SIG-M5 treated with dmso at 0.1 percent for 504 hours (cell line): ENCODE data around the gene AXIN1.
A peak's percentile ranks its signal among the peaks of the same experiment; 100 is the strongest.

ENCODE experiments used
- DNase-seq: peaks from one replicate; lab custom pipeline; 2025; ENCODE audit not compliant: unreplicated experiment; lab: John Stamatoyannopoulos, UW

Gene AXIN1

DNA sequence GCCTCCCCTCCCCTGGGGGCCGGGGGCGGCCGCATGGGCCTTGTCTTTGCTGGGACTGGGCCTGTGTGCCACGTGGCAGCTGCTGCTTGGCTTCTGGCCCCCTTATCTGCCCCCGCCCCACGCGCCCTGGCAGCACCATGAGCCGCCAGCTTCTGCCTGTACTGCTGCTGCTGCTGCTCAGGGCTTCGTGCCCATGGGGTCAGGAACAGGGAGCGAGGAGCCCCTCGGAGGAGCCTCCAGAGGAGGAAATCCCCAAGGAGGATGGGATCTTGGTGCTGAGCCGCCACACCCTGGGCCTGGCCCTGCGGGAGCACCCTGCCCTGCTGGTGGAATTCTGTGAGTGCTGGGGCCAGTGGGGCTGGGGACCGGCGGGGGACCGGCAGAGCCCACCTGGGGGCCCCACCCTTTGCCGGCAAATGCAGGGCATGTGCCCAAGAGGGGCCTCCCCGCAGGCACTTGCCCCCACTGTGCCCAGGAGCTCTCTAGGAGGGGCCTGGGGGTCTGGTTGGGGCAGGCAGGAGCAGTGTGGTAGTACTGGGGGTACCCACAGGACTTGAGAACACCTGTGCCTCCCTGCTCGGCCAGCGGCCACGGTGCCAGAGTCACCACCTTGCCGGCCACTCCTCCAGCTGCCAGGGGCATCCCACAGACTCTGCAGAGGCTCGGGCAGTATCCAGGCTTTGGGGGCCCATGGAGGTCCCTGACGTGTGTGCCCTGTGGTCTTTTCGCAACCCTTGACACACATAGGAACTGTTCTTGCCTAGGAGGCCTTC, 69.3 kb downstream of the AXIN1 start, which contains the start of gene PDIA2:
Gene PDIA2, plus strand, starts transcription at position 132 of the 773 bp plus-strand sequence. Its CDS starts 6 bp downstream, at position 138.
- DNase-seq: no peak

DNA sequence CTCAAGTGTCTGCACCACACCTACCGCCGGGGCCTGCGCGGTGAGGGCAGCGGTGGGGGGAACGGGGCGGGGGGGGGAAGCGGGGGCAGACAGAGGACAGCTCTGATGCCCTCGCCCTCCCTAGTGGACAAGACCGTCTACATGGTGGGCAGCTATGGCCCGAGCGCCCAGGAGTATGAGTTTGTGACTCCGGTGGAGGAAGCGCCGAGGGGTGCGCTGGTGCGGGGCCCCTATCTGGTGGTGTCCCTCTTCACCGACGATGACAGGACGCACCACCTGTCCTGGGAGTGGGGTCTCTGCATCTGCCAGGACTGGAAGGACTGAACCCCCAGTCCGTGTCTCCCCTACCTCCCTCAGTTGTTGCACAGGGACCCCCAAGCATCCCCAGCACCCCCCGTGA, 70.0 kb downstream of the AXIN1 start:
- no peak for DNase-seq

DNA sequence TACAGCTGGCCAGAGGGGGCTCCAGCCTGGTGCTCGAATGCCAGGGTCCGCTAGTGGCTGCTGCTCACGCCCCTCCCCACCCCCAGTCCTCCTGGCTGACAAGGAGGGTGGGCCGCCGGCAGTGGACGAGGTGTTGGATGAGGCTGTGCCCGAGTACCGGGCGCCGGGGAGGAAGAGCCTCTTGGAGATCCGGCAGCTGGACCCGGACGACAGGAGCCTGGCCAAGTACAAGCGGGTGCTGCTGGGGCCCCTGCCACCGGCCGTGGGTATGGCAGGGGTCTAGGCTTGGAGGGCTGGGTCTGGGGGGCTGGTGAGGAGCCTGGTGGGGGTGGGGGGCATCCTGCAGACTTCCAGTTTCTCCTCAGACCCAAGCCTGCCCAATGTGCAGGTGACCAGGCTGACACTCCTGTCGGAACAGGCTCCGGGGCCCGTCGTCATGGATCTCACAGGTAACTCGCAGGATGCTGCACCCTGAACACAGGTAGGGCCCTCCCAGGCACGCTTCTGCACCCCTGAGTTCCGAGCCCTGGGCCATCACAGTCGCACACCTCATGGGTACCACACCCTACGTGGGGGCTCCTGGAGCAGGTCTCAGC, 70.8 kb downstream of the AXIN1 start:
- DNase-seq: no peak

DNA sequence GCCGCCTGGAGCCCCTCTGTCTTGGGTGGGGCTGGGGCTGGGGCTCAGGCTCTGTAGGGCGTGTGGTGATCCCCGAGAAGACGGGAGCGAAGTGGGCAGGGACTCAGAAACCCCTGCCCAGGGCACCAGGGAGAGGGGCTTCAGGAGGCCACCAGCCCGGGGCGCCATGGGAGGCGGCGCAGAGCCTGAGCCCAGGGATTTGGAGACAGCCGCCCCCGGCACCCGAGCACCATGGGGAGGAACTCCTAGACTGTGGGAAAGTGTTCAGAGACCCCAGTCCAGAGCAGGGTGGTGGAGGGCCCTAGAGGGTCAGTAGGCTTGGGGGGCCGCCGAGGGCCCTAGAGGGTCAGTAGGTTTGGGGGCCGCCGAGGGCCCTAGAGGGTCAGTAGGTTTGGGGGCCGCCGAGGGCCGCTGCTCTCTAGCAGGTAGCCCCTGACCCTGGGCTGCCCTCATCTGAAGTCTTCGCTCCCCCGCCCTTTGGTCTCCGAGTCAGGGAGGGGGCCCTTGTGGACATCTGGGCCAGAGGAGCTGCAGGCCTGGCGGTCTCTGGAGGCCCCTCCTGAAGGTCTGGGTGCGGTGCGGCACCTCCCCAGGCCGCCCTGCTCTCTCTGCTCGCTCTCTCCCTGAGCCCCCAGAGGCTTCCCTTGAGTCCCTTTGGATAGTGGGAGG, 71.4 kb downstream of the AXIN1 start:
- no peak for DNase-seq

DNA sequence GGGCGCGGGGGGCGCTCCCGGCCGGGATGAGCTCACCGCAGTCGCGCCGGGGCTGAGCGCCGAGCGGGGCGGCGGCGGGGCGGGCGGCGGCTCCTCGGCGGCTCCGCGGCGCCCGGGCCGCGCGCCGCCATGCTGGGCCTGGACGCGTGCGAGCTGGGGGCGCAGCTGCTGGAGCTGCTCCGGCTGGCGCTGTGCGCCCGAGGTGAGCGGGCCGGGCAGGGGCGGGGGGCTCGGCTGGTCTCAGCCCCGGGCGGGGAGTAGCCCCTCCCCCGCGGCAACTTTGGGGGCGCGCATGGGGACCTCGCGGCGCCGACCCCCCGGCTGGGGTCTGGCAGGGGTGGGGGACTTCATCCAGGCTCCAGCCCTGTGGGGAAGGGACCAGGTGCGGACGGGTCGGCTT, 72.0 kb downstream of the AXIN1 start, which contains the start of gene ARHGDIG:
Gene ARHGDIG, plus strand, starts transcription at position 40 of the 400 bp plus-strand sequence. Its CDS starts 90 bp downstream, at position 130.
- no peak for DNase-seq

DNA sequence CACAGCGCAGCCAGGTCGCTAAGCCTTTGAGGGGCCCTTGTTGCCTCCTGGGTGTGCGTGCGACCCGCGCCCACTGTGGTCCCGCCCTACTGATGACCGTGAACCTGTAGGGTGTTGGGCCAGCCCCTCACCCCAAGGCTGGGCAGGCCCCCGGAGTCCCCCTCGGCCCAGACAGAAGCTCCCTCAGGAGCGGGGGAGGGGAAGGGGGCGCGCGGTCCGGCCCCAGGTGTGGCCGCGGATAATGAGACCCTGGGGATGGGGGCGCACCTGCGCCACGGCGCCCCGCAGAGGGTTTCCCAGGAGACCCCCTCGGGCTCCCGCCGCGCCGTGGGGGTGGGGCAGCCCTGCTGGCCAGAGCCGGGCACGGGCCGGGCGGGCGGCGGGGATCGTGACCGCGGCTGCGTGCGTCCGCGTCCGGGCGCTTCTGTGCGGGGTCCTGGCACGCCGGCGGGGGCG, 72.5 kb downstream of the AXIN1 start:
- no peak for DNase-seq

DNA sequence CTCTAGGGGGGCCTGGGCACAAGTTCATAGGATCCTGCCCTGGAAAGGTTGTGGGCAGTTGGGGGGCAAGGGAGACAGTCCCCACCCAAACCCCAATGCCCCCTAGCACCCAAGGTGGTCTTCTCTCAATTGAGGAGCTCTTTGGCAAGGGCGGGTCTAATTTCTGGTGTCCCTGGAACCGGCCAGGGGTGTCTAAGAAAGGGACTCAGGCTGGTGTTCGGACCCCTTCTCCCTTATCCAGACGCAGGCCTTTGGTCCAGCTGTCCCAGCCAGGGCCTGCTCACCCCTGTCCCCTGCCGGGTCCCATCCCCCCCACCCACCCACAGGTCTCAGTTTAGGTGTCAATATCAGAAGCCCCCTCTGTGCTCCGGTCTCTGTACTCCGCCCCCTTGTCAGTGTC, 73.0 kb downstream of the AXIN1 start:
- no peak for DNase-seq

DNA sequence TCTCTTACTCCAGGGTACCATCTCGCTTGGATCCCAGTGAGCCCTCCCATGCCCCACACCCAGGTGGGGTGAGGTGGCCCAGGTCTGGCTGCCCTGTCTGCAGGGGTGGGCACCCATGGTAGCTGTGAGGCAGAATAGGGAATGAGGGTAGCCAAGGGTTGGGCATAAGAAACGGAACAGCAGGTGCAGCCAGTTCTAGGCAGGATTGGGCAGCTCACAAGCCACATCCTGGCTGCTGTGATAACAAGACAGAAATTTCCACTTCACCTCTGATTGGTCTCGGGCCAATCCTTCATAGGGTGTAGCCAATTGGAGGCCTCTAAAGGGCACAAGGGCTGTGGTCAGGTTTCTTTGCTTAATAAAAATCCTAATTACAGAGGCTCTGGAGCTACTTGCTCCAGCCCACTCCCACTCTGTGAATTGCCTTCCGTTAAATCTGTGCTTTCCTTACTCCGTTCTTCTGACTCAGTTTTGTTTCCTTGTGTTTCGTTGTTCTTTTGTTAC, 73.6 kb downstream of the AXIN1 start:
- DNase-seq: peak; percentile 41

DNA sequence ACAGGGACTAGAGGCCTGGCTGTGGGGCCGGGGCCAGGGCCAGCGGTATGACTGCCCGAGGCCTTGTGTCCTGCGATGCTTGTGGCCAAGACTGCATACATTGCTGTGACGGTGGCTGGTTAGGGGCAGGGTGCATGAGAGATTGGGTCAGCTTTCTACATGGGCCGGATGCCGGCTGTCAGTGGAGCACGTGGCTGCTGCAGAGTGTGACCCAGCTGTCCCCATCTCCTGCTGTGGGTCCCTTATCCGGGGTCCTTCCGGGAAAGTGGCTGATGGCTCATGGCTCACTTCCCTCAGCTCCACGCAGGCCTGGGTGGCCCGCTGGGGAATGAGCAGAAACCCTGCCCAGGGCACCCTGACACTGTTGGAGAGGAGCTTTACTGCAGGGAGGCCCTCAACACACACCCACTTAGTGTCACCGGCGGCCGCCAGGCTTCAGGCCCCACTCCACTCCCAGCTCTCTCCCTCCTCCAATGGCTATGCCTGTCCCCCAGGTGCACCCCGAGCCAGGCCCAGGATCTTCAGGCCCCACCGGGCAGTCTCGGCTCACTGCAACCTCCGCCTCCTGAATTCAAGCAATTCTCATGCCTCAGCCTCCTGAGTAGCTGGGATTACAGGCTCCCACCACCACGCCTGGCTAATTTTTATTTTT, 76.0 kb downstream of the AXIN1 start:
- DNase-seq: no peak

DNA sequence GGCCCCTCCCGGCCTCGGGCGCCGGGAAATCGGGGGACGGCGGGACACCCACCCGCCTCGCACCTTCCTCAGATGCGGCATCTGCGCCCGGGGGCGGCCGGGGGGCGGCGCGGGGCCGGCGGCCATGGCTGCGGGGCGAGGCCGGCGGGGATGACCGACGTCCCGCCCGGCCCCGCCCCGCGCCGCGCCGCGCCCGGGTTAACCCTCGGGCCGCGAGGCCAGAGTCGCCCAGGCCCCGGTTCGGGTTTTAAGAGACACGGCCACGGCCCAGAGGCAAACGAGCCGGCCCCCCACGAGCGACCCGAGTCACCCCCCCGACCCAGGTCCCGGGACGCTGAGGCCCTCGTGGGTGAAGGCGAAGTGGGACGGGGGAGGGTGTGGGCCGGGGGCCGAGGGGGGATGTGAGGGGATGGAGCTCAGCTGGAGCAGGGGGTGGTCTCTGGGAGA, 76.7 kb downstream of the AXIN1 start, which contains the start of gene RGS11:
Gene RGS11, minus strand, starts transcription at position 159 of the 447 bp plus-strand sequence. Its CDS starts 33 bp downstream, at position 126.
- DNase-seq: no peak

DNA sequence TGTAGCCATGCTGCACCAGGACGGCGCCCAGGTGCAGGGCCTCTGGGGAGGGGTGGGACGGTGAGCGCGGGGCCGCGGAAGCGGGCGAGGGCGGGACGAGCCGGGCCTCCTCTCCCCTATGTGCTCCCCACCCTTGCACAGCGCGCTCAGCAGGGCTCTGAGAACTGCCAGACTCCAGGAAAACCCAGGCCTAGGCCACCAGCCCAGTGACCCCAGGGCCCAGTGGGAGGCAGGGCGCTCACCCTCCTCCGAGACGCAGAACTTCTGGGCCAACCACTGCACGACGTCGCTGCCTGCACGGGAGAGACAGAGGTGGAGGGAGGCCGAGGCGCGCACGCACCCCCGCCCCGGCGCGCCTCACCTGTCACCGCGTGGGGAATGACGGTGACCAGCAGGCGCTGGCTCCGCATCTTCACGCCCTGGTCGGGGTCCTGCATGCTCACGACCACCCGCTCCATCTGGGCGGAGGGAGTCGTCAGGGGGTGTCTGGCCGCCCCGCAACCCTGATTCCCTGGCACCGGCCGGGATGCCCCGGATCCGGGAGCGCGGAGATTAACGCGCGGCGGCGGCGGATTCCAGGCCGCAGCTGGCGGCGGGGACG, 77.4 kb downstream of the AXIN1 start:
- DNase-seq: no peak

DNA sequence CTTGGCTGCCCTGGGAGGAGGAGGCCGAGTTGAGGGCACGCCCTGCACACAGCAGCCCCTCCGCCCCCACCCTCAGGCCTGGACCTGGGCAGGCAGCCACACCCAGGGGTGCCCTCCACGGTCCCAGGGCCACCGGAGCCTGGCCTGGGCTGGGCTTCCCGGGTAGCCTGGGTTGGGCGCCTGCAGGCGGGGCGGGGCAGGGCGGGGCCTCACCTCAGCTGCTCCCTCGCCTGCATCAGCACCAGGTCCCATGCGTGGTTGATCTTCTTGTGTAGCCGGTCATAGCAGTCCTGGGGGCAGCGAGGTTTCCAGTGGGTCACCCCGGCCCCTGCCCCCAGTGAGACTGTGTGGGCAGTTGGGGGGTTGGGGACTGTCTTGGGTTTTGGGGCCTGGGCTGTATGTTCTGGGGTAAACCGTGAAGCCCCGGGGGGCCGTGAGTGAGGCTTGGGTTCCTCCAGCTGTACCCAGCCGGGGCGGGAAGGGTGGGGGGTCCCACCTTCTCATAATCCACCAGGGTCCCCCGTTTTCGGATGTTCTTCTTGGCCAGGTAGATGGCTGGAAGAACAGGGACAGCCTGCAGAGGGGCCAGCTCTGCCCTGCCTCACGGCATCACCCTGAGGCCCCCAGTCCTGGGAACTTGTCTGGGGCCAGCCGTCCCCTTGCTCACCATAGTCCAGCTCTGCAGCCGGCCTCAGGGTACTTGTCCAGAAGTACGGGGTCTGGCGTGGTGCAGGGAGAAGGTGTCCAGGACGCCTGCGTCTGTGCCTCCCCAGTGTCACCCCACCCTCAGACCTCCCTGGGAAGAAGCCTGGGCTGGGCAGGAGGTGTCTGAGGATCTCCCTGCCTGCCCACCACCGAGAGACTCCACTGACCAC, 78.7 kb downstream of the AXIN1 start:
- peak; percentile 4 for DNase-seq

DNA sequence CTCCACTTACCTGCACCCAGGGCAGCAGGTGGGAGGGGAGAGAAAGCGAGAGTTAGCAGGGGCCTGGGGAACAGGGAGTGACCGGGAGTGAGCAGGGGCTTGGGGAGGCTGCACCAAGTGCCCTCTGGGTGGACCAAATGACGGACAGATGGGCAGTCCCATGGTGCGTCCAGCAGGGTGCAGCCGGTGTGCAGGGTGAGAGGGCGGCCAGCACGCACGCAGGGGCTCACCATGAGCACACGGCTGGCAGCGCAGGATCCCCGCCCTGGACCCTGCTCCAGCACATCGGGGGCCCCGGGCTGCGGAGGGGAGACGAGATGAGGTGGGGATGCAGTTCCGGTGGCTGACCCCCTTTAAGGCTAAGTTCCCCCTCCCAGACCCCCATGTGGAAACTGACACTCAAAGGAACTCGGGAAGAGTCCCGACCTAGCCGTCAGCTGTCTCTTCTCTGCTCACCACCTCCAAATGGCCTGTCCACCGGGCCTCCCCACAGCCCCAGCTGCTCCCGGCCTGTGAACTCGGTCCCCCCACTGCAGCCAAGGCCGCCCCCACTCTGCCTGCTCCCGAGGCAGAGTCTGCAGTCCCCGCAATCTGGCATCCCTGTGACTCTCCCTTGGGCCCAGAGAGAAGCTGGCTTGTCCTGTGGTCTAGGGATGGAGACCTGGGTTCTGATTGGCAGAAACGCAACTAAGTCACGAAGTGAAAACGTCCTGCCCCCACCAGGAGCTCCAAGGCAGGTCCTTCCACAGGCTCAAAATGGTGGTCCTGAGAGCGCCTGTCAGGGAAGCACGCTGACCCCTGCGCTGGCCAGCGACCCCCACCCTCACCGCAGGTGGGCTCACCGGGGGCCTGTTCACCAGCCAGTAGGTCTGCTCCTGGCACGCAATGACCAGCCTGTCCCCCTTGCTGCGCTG, 79.6 kb downstream of the AXIN1 start:
- no peak for DNase-seq

DNA sequence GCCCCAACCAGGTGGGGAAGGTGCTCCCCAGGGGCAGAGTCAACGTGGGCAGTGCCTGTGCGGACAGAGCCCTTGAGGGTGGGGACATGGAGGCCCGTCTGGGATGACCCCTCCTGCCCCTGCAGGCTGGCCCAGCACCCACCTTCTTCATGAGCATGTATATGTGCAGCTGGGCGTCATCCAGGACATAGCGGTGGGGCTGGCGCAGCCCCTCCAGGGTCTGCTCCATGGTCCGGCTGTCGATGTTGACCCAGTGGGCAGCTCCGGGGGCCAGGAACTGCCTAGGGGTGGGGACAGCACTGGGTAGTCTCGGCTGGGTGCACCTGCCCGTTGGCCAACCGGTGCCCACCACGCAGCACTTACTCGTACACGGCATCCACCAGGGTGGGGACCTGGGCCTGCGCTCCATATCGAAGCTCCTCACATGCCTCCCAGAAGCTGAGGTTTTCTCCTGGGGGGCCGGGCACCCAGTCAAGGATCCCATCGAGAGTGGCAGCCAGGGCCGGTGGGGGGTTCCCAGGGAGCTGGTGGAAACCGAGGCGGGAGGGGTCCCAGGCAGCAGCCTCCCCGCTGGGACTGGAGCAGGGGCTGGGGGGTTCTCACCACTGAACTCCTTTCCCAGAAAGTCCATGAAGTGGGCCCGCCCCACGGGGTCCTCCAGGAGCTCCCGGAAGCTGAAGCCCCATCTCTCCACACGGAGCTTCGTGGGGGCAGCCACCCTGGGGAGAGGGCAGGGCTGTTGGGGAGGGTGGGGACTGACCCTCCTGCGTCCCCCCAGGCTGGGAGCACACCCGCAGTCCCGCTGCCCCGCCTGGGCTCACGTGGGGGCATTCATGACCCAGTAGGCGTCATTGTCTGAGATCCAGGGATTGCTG, 81.9 kb downstream of the AXIN1 start:
- DNase-seq: no peak

DNA sequence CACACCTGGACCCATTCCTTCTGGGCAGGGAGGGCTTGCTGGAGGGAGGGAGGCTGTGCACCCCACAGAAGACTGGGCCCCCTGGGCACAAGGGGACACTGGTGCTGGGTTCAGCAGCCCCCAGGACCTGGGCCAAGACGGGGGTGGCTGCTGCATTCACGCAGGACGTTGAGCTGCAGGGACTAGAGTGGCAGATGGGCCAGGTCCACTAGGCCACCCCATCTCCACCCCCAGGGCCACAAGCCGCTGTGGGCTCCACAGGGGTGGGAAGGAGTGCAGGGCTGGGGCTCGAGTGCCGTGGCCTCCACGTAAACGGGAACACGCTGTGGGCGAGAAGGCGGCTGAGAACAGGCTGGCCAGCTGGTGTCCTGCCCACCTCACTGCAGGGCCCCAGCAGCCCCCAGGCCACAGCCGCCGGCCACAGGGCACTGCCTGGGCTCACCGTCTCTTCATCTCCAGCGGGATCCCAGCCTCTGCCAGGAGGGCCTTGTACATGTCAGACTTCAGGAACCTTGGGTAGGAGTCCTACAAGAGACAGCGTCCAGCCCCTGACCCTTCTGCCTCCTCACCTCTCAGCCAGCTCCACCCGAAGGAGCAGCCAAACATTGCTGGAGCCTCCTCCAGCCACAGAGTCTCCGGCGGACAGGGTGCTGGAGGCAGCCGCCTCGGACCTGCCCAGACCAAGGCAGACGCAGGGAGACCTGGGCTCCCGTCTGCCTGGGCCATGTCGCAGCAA, 83.3 kb downstream of the AXIN1 start:
- no peak for DNase-seq

DNA sequence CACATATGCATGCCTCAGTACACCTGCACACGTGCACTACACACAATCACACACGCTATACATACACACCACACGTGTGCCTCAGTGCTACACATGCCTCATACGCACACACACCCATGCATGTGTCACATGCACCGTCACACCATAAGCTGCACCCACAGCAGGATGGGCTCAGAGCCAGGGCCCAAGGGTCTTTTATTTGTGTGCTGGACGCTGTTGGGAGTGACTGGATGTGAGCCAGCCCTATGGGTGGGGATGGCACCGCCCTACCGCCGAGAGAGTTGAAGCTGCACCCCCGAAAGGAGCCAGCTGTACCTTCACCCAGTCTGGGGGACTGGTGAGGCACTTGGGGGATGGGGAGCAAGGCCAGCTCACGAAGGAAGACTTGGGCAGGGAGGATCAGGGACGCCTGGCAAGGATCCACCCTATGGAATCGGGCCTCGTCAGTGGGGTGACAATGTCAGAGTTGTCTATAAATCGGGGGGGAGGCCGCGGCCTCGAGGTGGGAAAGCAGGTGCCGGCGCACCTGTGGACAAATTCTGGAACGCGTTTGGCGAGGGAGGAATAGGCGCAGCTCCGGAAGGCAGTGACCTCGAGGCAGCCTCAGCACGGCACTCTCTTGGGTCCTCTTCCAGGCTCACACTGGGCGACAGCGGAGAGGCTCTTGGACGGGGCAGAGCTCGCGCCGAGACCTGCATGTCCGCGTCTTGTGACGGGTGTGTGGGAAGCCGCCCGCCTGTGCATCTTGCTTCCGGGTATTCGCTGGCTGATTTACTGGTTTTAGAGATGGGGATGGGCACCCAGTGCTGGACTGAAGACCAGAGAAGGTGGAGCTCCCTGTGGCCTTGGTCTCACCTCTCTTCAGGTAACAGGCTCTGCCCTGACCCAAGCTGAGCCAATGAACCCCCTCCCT, 84.1 kb downstream of the AXIN1 start:
- no peak for DNase-seq
